SJCRH30 (cell line): ENCODE data around the gene TFB1M. TPM values are rescaled to one million over a fixed set of nuclear protein-coding genes. Genes with fewer than 3 reads are reported as not detected.

Source experiments
- DNase-seq, 2 experiments: peaks; one replicate each; pipeline ENCODE4 v3.0.0-alpha.2; 2015 to 2020
- H3K27ac ChIP-seq: fragments of 250-450 bp; sonication (Bioruptor Pico); 2 replicates; pipeline ENCODE4 v1.5.1; 2020; ENCODE audit warnings: mild to moderate bottlenecking, moderate library complexity
- H3K27me3 ChIP-seq: fragments of 250-450 bp; sonication (Bioruptor Pico); 2 replicates; pipeline ENCODE4 v1.5.1; 2020; ENCODE audit warnings: mild to moderate bottlenecking, moderate library complexity
- H3K36me3 ChIP-seq: fragments of 250-450 bp; sonication (Bioruptor Pico); 2 replicates; pipeline ENCODE4 v1.5.1; 2020; ENCODE audit warnings: mild to moderate bottlenecking, moderate library complexity
- H3K4me1 ChIP-seq: fragments of 250-450 bp; sonication (Bioruptor Pico); 2 replicates; pipeline ENCODE4 v1.5.1; 2020; ENCODE audit warnings: mild to moderate bottlenecking, moderate library complexity
- H3K4me3 ChIP-seq: fragments of 250-450 bp; sonication (Bioruptor Pico); 2 replicates; pipeline ENCODE4 v1.5.1; 2020; ENCODE audit warnings: mild to moderate bottlenecking, moderate library complexity
- H3K9me3 ChIP-seq: fragments of 250-450 bp; sonication (Bioruptor Pico); replicated peaks from 2 replicates; pipeline ENCODE4 v1.5.1; 2020; ENCODE audit warnings: mild to moderate bottlenecking, moderate library complexity
- total RNA-seq: library from RNA; depleted of rRNA; stranded (reverse); fragments of >200 nt; shearing (Covaris generic); gene quantifications from 2 replicates; pipeline ENCODE4 v1.2.3, GENCODE V29; 2014; rRNA removed

Gene TFB1M
- total RNA-seq, 1 experiment from 2014 or later: 13.1 TPM

- H3K4me1 ChIP-seq: peaks cover 15% of the 10 kb centered on the region
- no peak overlapping the region for H3K27ac ChIP-seq
- no peak for DNase-seq
- no peak overlapping the region for H3K4me3 ChIP-seq
- no peaks in the 10 kb centered on the region for H3K27me3 ChIP-seq
- peaks cover 5% of the 10 kb centered on the region; the same call in 1 of the 2 replicates for H3K9me3 ChIP-seq
- peaks cover 12% of the 10 kb centered on the region for H3K36me3 ChIP-seq
Observed at GRCh38 chr6:155215906-155216305, 98.4 kb downstream of the TFB1M start.

DNA sequence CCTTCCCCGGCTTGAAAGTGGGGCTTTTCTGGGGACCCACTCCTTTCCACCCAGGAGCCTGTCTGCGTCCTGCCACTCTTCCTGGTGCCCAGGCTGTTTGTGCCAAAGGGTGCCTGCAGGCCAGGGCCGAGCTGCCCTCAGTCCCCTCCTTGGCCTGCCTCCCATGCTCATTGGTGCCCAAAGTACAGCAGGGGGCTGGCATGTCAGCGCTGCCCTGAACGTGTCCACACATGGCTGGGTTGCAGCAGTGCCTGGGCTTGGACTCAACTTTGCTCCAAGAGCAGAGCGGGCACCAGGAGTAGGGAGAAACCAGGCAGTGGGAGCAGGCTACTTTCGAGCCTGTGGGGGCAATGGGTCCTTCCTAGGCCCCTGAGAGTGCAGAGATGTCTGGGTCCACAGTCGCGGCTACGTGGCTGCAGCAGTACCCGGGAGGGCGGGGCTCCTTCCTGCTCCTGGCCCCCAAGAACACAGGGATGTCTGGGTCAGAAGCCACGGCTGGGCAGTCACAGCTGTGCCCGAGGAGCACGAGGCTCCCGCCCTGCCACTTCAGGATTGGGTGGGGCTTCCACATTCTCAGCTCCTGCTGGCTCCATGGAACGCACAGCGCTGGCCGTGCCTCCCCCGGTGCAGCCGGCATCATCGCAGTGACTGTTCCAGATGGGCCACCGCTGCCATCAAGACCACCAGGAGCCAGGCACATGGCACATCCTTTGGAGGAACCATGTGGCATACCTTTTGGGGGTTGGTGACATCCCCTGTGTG is 100.5 kb downstream of the TFB1M start:
- DNase-seq: no peak
- H3K36me3 ChIP-seq: peaks cover 12% of the 10 kb centered on the region
- no peaks in the 10 kb centered on the region for H3K27me3 ChIP-seq
- peak overlapping the region; percentile 52; the same call in 1 of the 2 replicates for H3K27ac ChIP-seq
- H3K4me1 ChIP-seq: peaks cover 15% of the 10 kb centered on the region
- H3K9me3 ChIP-seq: peaks cover 5% of the 10 kb centered on the region; the same call in 1 of the 2 replicates
- H3K4me3 ChIP-seq: no peak overlapping the region

DNA sequence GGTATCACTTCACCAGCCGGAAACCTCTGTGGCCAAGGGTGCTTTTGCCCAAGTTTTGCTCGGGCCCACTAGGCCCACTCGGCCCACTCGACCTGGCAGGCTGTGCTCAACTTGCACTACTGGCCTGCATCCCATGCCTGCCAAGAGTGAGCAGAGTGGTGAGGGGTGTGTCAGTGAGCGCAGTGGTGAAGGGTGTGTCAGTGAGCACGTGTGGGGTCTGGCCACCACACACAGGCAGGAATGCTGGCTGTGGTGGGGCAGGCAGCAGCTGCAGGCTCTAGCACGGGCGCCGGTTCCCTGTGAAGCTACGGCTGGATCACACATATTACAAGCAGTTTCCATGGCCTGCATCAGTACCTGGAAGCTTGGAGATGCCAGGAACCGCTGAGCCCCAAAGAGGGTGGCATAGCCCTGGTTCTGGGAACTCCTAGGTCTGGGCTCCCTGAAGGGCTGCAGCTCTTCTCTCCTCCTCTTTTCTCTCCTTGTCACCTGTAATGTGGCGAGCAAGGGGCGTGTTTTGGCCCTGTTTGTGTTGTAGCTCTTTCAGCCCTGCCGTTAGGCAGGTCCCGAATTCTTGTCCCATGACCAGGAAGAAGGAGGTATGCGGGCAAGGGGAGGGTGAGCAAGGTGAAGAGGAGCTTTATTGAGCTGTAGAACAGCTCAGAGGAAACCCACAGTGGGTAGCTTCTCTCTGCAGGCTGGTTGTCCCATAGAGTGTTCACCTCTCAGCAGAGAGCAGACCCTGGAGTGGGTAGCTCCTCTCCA is 101.5 kb downstream of the TFB1M start:
- H3K4me3 ChIP-seq: no peak overlapping the region
- DNase-seq: peak; percentile 80
- peaks cover 15% of the 10 kb centered on the region for H3K4me1 ChIP-seq
- peaks cover 12% of the 10 kb centered on the region for H3K36me3 ChIP-seq
- peaks cover 5% of the 10 kb centered on the region; the same call in 1 of the 2 replicates for H3K9me3 ChIP-seq
- H3K27ac ChIP-seq: peak overlapping the region; percentile 52
- H3K27me3 ChIP-seq: no peaks in the 10 kb centered on the region

- H3K4me3 ChIP-seq: no peak overlapping the region
- H3K27ac ChIP-seq: peak overlapping the region; percentile 52
- H3K9me3 ChIP-seq: peaks cover 5% of the 10 kb centered on the region; the same call in 1 of the 2 replicates
- H3K27me3 ChIP-seq: no peaks in the 10 kb centered on the region
- H3K36me3 ChIP-seq: peaks cover 12% of the 10 kb centered on the region
- peaks cover 15% of the 10 kb centered on the region for H3K4me1 ChIP-seq
- DNase-seq: no peak
Observed at GRCh38 chr6:155212106-155212505, 102.2 kb downstream of the TFB1M start.

DNA sequence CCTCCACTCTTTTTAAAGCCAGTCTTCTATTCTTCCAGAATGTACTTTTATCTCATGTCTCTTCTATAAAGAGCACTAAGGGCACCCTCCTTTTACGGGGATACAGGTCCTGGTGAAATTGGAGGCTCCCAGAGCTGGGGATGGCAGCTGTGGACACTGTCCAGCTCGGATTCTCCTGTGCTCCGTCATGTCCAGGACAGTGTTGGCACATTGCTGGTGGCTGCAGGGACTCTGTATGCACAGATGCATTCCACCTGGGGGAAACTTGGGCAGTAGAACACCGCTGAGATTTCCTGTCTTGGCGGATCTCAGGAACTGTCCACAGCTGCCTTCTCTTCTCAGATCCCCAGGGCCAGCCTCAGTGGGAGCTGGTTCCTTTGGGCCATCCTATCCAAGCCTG is 107.1 kb downstream of the TFB1M start:
- no peak overlapping the region for H3K27ac ChIP-seq
- peaks cover 5% of the 10 kb centered on the region; the same call in 1 of the 2 replicates for H3K9me3 ChIP-seq
- no peak overlapping the region for H3K4me3 ChIP-seq
- H3K4me1 ChIP-seq: peaks cover 2% of the 10 kb centered on the region
- no peaks in the 10 kb centered on the region for H3K27me3 ChIP-seq
- peaks cover 11% of the 10 kb centered on the region for H3K36me3 ChIP-seq
- no peak for DNase-seq

Other genes with a start within 250 kb of the TFB1M start
- not detected in 2 replicates for gene CLDN20, start 50.5 kb downstream of the TFB1M start, total RNA-seq
- gene NOX3, start 141.4 kb upstream of the TFB1M start, total RNA-seq: not detected in 2 replicates